GM12872 (cell line): Measurements from ENCODE around the gene ATP1A2.

Experiments
- TF ChIP-seq, protein P1 (sequence below): IDR thresholded peaks from 3 replicates; pipeline ENCODE4 v1.5.1; 2011; ENCODE audit warnings: low read depth, mild to moderate bottlenecking, low read length, moderate library complexity; ENCODE audit not compliant: insufficient read depth

Gene ATP1A2

DNA sequence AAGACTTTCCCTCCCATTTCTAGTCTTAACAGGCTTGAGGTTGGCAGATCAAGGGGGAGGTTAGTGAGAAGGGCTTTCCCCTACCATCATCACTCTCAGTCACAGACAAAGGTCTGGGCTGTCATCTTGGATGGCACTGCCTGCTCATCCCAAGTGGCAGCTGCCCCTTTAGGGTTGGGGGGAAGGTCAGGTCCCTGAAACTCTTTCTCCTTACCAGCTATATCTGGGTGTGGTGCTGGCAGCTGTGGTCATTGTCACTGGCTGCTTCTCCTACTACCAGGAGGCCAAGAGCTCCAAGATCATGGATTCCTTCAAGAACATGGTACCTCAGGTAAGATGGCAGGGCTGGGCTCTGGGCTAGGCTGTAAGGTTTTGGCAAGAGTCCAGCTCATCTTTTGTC, 8.2 kb downstream of the ATP1A2 start:
- TF ChIP-seq, protein P1, sequence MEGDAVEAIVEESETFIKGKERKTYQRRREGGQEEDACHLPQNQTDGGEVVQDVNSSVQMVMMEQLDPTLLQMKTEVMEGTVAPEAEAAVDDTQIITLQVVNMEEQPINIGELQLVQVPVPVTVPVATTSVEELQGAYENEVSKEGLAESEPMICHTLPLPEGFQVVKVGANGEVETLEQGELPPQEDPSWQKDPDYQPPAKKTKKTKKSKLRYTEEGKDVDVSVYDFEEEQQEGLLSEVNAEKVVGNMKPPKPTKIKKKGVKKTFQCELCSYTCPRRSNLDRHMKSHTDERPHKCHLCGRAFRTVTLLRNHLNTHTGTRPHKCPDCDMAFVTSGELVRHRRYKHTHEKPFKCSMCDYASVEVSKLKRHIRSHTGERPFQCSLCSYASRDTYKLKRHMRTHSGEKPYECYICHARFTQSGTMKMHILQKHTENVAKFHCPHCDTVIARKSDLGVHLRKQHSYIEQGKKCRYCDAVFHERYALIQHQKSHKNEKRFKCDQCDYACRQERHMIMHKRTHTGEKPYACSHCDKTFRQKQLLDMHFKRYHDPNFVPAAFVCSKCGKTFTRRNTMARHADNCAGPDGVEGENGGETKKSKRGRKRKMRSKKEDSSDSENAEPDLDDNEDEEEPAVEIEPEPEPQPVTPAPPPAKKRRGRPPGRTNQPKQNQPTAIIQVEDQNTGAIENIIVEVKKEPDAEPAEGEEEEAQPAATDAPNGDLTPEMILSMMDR, result no peak

DNA sequence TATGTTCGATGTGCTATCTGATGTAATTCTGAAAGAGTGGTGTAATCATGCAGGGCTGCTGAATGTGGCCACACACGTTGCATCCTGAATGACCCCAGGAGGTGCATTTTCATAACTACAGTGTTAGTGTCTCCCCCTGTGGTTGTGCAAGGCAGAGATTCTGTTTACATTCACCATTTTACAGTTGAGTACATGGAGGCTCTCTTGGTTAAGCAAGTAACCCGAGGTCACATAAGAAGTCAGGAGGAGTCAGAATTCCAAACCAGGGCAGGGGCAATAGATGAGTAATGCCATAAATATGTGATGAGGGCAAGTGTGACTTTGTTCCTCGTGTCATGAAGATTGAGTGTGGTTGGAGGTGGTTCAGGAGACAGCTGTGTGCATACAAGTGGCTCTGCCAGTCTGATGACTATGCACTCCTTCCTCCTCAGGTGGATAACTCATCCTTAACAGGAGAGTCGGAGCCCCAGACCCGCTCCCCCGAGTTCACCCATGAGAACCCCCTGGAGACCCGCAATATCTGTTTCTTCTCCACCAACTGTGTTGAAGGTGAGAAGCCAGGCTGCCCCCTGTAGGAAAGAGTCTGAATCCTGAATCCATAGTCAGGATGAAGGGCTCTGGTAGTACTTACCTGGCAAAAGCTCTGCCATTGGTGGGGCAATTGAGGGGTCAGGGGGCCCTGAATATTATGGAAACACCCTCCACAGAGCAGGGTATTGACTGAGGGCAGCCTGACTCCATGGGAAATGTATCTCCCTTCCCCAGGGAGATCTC, 9.3 kb downstream of the ATP1A2 start:
- TF ChIP-seq, protein P1, result no peak

DNA sequence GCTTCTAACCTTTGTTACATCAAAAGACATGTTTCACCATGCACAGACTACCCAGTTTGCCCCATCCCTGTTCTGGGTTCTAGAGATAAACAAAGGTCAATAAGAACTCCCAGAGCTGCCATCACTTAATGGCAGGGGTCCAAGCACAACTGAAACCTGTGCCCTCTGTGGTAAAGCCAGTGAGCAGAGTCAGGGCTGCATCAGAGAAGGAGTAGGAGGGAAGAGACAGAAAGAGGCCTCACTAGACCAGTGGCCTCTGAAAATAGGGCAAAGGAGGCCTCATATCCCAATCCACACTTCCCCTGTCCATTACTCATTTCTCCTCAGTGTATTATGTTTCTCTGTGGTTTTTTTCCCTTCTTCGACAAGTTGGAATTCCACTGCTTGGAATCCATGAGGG, 10.2 kb downstream of the ATP1A2 start:
- TF ChIP-seq, protein P1, result no peak

DNA sequence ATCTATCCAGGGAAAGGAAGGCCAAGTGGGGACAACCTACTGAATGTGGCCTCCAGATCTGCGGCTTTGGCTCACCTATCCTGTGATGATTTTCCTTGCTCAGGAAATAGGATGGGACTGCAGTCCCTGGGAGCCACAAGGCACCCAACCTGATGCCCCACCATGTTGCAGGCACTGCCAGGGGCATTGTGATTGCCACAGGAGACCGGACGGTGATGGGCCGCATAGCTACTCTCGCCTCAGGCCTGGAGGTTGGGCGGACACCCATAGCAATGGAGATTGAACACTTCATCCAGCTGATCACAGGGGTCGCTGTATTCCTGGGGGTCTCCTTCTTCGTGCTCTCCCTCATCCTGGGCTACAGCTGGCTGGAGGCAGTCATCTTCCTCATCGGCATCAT, 11.8 kb downstream of the ATP1A2 start:
- TF ChIP-seq, protein P1, result no peak

DNA sequence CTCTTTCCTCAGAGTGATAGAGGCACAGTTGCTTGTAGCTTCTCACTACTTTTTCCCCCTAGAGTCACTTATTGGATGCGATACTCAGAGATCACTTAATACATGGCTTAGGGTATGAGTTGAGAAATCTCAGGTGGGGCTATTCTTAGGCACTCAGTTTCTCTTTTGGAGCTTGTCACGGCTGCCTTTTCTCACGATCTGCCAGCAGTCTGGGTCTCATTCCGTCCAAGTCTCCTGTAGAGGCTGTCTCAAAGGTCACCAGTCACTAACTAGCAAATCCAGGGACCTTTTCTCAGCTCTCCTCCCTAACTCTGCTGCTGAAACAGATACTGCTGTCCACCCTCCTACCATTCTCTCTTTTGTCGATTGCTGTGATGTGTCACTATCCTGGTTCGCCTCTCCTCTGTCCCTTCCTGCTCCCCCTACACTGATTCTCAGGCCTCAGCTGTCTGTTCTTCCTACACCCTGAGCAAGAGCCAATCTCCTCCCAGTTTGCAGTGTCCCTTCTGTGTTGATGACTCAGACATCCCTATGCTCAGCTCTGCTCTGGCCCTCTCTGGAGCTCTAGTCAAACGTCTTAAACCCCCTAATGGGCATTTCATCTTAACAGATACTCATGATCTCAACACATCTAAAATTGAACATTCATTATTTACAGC, 12.4 kb downstream of the ATP1A2 start:
- TF ChIP-seq, protein P1, result no peak

DNA sequence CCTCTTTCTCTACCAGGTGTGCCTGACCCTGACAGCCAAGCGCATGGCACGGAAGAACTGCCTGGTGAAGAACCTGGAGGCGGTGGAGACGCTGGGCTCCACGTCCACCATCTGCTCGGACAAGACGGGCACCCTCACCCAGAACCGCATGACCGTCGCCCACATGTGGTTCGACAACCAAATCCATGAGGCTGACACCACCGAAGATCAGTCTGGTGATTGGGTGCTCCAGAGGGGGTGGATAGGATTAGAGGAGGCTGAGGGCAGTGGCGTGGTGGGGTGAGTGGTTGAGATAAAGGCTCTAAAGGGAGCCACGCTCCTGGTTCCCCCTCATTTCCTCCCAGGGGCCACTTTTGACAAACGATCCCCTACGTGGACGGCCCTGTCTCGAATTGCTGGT, 13.1 kb downstream of the ATP1A2 start:
- TF ChIP-seq, protein P1, result no peak

DNA sequence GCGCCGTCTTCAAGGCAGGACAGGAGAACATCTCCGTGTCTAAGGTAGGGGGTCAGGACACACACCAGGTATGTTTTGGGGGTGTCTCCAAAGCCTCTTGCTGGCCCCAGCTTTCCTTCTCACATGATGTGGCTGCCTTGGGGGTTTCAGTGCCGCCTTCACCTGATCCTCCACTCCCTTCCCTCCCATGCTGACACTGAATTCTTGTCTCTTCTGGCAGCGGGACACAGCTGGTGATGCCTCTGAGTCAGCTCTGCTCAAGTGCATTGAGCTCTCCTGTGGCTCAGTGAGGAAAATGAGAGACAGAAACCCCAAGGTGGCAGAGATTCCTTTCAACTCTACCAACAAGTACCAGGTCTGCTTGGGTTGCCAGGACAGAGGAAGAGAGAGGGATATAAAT, 13.5 kb downstream of the ATP1A2 start:
- TF ChIP-seq, protein P1, result no peak
